GM19372 (cell line): Measurements from ENCODE around the gene DUSP22.
"Not testable (repeated sequence)": the region's sequence is repeated elsewhere in the genome, so short reads cannot be mapped to it uniquely, and the experiment has no call there.

ENCODE experiments used
- ATAC-seq: cut with Tn5 transposase; IDR thresholded peaks from one replicate; pipeline ENCODE4 v1.9.1; 2021; ENCODE audit warnings: mild to moderate bottlenecking, low read depth, moderate library complexity; ENCODE audit not compliant: unreplicated experiment

DUSP22 gene, protein sequence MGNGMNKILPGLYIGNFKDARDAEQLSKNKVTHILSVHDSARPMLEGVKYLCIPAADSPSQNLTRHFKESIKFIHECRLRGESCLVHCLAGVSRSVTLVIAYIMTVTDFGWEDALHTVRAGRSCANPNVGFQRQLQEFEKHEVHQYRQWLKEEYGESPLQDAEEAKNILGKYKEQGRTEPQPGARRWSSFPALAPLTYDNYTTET

DNA sequence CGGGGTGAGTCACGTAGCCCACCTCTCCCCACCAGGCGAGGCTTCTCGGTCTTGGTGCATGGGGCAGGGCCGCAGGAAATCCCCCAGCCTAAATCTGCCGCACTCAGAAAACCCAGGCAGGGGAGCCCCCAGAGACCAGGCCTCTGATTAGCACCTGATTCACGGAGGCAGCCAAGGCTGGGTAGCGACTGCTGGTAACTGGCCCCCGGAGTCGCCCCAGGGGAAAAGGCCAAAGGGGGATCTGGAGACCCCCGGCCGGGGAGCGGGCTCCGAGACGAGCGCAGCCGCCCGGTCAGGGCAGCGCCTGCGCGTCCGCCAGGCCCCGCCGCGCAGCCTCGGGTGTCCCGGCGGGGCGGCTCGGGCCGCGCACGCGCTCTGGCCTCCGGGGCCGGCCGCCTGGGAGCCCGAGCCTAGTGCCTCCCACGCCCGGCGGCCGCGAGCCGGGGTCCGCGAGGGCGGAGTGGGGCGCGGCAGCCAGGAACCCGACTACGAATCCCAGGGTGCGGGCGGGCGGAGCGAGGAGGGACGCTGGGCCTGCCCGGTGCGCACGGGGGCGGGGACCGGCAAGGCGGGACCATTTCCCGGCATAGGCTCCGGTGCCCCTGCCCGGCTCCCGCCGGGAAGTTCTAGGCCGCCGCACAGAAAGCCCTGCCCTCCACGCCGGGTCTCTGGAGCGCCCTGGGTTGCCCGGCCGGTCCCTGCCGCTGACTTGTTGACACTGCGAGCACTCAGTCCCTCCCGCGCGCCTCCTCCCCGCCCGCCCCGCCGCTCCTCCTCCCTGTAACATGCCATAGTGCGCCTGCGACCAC, at the start of gene DUSP22:
Gene DUSP22, plus strand, starts transcription at position 791 of the 809 bp plus-strand sequence. CDS start 53 bp downstream, outside the sequence.
- ATAC-seq: peak; percentile 39

DNA sequence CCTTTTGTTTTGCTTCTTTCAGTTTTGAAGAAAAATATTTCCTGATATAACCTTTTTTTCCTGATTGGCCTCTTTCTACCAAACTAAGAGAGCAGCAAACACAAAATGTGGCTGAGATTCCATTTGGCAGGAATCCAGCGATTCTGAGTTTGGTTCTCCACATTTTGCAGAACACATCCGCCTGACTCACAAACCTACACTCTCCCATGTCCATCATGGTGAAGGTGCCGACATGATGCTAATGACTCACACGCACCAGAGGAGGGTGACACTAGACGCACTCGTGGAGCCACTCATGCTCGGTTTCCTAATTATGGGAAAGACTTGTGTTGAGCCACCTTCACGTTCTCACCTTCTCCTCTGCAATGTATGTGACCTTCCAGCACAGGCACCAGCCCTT, 45.9 kb upstream of the DUSP22 start:
- ATAC-seq: no peak

DNA sequence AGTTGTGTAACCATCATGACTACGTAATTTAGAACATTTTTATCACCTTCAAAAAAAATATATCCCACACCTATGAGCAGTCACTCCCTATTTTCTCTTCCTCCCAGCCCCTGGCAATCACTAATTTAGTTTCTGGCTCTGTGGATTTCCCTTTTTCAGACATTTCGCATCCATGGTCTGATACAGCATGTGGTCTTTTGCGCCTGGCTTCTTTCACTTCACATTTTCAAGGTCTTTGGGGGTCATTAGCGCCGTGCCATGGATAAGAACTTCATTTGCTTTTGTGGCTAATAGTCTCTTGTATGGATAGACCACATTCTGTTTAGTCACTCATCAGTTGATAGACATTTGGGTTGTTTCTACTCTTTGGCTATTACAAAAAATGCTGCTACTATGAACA, 44.9 kb upstream of the DUSP22 start:
- no peak for ATAC-seq

DNA sequence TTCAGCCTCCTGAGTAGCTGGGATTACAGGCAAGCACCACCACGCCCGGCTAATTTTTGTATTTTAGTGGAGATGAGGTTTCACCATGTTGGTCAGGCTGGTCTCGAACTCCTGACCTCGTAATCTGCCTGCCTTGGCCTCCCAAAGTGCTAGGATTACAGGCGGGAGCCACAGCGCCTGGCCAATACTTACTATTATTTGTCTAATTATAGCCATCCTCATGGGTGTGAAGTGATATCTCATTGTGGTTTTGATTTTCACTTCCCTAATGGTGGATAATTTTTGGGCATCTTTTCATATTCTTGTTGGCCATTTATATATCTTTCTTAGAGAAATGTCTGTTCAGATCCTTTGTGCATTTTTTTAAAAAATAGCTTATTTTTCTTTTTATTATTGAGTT, 44.2 kb upstream of the DUSP22 start:
- not testable (repeated sequence) for ATAC-seq

DNA sequence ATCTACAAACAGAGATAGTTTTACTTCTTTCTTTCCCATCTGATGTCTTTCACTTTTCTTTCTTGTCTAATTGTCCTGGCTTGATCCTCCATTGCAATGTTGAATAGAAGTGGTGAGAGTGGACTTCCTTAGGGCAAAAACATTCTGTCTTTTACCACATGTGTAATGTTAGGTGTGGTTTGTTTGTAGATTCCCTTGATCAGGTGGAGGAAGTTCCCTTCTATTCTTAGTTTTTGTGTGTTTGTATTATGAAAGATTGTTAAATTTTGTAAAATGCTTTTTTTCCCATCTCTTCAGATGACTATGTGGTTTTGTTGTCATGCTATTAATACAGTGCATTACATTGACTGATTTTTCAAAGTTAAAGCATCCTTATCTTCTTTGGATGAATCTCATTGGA, 41.6 kb upstream of the DUSP22 start:
- no peak for ATAC-seq

DNA sequence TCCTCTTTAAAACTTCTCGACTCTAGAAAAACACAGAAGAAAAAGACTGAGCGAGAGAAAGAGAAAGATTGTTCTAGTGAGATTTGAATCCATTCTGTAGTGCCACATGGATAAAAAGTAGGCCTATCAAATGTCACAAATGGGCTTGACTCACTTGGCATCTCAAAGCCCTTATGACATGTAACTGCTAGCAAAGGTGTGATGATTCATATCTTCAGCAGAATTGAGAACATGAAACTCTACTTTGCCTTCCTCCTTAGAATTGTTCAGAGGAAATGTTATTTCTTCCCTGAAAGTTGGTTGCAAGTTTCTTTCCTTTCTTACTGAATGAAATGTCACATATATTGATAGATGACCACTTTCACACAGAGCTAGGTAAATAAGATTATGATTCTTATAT, 40.4 kb upstream of the DUSP22 start:
- no peak for ATAC-seq

DNA sequence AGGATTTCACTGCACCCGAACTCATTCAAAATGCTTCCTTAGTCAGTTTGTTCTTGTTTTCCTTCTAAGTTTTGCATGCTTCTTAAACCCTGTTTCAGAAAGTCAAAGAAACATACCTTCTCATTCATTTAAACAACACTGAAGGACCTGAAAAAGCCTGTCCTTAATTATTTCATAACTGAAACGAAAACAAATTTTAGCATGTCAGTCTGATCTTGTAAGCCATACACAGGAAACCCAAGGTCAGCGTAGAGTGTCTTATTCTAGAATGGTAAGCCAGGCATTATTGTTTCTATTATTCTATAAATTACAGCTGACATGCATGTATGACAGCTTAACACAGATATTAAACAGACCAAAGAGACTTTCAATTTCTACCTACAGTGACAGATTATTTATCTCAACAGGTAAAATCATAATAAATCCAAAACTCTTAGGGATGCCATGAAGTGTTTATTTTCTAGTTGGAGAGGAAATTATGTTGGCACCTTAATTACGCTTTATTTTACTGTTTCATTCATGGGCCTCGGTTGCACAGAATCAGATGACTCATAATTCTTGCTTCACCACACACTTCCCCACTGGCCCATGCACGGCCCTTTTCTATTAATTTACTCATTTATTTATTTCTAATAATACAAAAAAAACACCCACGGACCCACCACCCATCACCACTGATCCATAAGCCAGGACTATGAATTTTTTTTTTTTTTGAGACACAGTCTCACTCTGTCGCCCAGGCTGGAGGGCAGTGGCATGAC, 39.3 kb upstream of the DUSP22 start:
- ATAC-seq: no peak

DNA sequence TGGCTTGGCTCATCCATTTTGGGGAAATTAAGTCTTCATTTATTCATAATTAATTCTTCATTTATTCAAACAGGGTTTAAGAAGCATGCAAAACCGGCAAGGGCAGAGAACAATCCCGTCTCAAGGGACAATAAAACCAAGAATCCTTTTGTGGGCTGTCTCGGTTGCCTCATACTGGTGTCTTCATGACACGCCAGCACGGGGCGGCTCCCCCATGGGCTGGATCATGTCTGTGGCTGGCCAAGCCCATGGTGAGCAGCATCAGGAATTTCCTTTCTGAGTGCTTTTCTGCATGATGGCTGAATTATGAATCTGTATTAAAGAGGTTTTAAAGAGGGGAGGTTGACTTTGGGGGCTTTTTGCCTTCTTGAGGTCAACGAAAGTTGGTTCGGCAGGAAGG, 38.3 kb upstream of the DUSP22 start:
- no peak for ATAC-seq

DNA sequence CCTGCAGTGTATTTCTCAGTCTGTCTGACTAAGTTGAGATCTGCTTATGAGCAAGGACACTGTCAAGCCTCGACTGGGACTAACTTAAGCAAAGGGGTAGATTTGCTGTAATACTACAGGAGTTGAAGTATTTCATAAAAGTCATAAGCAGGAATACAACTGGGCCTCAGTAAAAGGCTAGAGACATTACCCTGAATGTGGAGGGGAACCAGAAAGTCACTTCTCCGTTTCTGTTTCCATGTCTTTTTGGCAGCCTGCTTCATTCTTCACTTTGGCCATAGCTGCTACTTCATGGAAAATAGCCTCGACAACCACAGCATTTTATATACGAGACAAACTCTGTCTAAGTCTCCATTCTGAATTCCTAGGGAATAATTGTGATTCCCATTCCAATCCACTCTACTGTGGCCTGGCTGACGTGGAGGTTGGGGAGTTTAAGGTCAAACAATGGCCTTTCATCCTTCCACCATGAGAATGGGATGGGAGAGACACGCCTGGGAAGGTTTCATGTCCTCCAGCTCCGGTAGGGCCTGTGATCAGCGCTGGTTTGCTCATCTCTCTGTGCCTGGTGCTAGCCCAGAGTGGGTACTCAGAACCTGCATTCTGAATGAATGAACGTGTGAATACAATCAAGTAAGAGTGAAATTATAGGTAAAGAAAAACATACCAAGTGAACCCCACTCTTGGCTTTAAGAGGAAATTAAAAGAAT, 37.1 kb upstream of the DUSP22 start:
- ATAC-seq: no peak

DNA sequence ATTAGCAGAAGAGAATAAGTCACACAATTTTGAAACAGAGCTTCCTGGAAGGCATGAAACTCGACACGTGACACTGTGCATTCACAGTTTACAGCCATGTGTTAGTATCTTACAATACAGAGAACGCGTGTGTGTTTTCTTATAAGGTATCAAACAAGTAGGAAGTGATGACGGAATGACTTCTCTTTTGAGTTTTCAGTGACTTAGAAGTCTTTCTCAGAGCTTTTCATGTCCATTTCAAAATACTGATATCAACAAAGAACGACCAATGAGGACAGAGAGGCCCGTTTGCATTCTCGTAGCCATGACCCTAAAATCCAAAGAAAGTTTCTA, 36.6 kb upstream of the DUSP22 start:
- no peak for ATAC-seq

DNA sequence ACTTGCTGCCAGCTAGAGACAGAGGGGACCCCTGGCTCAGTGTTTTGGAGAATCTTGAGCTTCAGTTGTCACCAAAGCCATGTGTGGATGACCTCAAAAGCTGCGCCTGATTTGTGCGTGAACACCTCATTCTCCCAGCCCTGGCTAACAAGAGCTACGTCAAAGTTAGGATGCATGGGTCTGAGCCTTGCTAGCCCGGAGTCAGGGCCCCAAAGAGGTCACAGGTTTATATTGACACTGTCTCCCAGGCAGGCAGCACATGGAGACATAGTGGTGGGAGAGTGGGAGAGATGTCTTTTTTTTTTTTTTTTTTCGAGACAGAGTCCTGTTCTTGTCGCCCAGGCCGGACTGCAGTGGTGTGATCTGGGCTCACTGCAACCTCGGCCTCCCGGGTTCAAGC, 36.1 kb upstream of the DUSP22 start:
- no peak for ATAC-seq

DNA sequence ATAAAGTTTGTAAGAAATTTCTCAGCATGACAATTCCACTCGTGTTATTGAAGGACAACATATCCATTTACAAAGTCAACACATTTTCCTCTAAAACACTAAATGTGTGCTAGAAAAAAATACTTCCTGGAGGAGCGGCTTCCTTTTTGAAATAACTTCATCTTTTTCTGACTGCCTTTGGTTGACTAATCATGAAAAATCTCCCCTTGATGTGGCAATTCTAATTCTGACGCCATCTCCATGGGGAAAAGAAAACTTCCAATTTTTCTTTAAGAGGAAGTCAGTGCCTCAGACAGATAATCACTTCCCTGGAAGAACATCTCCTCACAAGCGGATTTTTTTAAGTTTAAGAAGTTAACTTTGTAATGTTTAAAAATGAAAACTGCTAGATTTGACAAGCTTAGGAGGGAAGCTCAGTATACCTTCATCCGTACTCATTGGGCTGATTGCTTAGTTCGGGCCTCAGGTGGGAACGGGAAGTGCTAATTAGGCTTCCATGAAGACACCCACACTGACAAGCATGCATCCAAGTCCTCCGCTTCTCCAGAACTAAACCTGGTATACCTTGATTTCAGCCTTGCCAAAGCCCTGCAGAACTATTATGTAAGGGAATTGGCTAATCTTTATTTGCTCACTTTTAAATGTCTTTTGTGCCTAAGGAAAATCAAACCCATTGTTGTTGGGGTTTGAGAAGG, 35.1 kb upstream of the DUSP22 start:
- no peak for ATAC-seq

DNA sequence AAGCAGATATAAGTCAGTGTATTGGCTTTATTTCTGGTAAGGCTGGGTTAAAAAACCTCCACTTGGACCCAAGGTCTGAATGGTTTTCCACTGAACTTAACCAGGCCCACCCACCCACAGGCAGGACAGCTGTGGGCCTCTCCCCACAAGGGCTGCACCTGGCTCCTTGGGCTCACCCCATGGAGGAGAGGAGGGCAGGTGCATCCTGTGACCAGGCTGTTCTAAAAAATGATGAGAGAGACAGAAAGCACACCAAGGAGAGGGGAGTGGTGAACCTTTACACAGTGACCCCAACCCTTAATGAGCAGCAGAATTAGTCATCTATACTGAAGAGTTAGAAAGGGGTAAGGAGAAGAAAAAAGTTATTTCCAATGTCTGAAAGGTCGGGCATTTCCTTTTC, 34.5 kb upstream of the DUSP22 start:
- no peak for ATAC-seq

DNA sequence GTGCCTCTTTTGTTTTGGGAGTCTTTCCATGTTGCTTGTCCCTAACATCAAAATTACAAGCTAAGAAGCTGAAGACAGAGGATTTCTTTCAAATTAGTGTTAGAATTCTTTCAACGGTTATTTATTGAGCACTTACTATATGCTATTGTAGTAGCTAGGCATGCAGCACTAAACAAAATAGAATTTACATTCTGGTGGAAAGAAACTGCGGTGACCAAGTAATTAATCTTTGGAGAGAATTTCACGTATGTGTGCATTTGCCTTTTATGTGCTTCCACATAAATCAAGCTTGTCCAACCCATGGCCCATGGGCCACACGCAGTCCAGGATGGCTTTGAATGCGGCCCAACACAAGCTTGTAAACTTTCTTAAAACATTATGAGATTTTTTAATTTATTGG, 33.0 kb upstream of the DUSP22 start:
- ATAC-seq: no peak

DNA sequence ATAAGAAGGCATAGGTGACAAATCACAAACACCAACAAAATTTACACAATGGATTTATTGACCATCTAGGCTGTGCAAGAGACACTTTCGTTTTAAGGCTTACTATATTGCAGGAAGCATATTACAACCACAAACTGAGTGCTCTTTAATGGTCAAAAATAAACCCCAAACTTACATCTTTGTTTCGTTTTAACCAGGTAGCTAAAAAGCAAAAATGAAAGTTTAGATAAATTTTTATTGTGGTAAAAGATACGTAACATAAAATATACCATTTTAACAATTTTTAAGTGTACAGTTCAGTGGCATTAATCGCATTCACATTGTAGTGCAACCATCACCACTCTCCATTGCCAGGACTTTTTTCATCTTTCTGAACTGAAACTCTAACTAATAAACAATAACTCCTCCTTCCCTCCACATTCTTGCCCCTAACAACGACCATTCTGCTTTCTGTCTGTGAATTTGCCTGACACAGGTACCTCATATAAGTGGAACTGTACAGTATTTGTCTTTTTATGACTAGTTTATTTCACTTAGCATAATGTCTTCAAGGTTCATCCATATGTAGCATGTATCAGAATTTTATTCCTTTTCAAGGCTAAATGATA, 32.3 kb upstream of the DUSP22 start:
- ATAC-seq: peak; percentile 79

DNA sequence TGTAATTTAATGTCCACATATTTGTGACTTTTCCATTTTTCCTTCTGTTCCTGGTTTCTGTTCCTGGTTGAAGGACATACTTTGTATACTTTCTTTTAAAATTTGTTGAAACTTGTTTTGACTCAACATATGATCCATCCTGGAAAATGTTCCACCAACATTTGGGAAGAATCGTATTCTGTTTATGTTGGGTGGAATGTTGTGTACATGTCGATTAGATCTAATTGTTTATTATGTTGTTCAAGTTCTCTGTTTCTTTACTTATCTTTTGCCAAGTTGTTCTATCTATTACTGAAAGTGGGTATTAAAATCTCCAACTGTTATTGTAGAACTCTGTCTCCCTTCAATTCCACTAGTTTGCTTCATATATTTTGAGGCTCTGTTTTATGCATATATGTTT, 27.7 kb upstream of the DUSP22 start:
- no peak for ATAC-seq

DNA sequence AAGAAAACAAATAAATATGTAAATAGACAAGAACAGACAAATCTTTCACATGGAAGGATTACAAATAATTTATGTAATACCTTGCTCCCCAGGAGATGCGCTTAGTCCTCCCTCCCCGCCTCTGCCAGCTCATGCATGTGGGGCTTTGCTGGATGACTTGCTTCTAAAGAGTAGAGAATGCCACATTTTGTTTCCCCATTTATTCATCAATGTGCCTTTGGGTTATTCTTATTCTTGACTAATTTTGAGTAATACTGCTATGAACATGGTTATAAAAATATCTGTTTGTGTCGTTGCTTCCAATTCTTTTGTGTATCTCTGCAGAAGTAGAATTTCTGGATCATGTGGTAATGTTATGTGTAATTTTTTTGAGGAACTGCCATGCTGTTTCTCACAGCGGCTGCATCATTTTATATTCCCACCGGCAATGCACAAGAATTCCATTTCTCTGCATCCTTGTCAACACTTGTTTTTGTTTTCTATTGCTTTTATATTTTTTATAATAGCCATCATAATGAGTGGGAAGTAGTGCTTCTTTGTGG, 23.8 kb upstream of the DUSP22 start:
- no peak for ATAC-seq

DNA sequence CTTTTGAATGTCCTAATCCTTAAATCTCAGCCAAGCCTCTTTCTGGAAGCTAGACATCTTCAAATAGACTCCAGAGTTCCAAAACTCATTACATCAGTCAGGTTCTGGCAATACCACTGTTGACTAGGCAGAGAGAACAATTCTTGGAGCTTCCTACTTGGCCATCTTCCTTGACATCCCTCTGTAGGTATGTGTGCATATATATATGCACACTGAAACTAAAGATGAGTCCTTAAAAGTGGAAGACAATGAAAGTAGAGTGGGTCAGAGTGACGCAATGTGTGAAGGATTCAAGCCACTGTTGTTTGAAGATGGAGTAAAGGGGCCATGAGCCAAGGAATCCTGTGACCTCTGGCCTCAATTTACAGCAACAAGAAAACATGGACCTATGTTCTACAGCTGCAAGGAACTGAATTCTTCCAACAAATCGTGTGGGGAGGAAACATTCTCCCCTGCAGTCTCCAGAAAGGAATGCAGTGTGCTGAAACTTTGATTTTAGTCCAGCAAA, 18.7 kb upstream of the DUSP22 start:
- ATAC-seq: no peak

DNA sequence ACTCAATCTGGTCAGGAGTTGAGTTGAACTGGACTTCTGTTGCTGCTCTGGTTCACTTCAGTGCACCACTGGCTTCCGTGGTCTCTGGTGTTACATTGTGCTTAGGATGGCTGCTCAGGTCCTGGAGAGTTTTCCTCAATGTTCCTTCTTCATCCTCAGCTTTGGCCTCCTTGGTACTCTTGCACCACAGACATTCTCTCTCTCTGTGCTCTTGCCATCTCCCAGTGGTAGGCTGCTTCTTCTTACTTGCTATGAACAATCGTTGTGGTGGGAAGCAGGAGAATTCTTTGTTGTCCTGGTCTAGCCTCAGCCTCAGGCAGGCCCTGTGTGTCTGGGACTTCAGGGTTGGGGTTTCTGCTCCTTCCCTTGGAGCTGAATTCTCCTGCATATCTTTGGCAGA, 14.5 kb upstream of the DUSP22 start:
- ATAC-seq: no peak

DNA sequence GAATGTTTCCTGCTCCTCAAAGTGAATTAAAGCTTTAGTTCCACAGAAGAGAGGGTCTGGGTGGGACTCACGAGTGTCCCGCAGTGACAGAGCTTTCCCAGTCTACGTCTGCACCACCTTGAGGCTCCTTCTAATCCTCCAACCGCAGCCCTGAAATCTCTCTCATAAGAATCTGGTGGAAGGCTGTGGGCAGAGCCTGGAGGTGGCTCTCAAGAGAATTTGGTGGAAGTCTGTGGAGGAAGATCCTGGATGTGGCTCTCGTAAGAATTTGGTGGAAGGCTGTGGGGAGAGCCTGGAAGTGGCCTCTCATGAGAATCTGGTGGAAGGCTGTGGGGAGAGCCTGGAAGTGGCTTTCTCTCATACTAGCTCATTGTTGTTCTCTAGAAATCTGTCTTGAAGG, 13.8 kb upstream of the DUSP22 start:
- ATAC-seq: no peak
